ENCODE data around the gene BMPR1B.

BMPR1B gene

GRCh38 chr4:95197353-95197752, 439.6 kb downstream of the BMPR1B start:
- Histone ChIP-seq H3K4me1 (ENCODE audit: low read length) (no peaks in the 10 kb centered on the region), H3K9me2 (replicated peaks; ENCODE audit: insufficient read depth, low read length) (no peaks in the 10 kb centered on the region), H3K4me2 (ENCODE audit: low read depth, low read length) (no peak overlapping the region), H4K20me1 (ENCODE audit: insufficient read depth, low read length) (no peaks in the 10 kb centered on the region), H3K27ac (ENCODE audit: low read length) (no peak overlapping the region), H3K4me3 (ENCODE audit: low read length) (no peak overlapping the region), H3K9me3 (replicated peaks; ENCODE audit: insufficient read depth, low read length) (no peaks in the 10 kb centered on the region), H3K27me3 (replicated peaks; ENCODE audit: insufficient read depth, low read length) (no peaks in the 10 kb centered on the region), H3K36me3 (replicated peaks; ENCODE audit: insufficient read depth, low read length) (no peaks in the 10 kb centered on the region), H2AFZ (ENCODE audit: low read length) (no peak overlapping the region), H3F3A (ENCODE audit: insufficient read depth, low read length) (no peaks in the 10 kb centered on the region), H3K79me2 (ENCODE audit: low read length) (no peaks in the 10 kb centered on the region), H3K9ac (ENCODE audit: low read length) (no peak overlapping the region)
- no peak for DNase-seq
- no peak for TF ChIP-seq EZH2 (optimal IDR thresholded peaks at IDR 0.05; ENCODE audit: low read depth, low read length)
- no peak for TF ChIP-seq EZH2phosphoT487 (IDR thresholded peaks at IDR 0.05; ENCODE audit: low read length)
- no peak for TF ChIP-seq CTCF (IDR thresholded peaks at IDR 0.05; ENCODE audit: low read length)

- H3K79me2 ChIP-seq (ENCODE audit: low read length): no peaks in the 10 kb centered on the region
- no peak overlapping the region for H3K4me3 ChIP-seq (ENCODE audit: low read length)
- H2AFZ ChIP-seq (ENCODE audit: low read length): no peak overlapping the region
- no peaks in the 10 kb centered on the region for H3K9me3 ChIP-seq (replicated peaks; ENCODE audit: insufficient read depth, low read length)
- H3K4me1 ChIP-seq (ENCODE audit: low read length): no peaks in the 10 kb centered on the region
- H3K36me3 ChIP-seq (replicated peaks; ENCODE audit: insufficient read depth, low read length): no peaks in the 10 kb centered on the region
- no peak overlapping the region for H3K9ac ChIP-seq (ENCODE audit: low read length)
- H3K4me2 ChIP-seq (ENCODE audit: low read depth, low read length): no peak overlapping the region
- TF ChIP-seq EZH2 (optimal IDR thresholded peaks at IDR 0.05; ENCODE audit: low read depth, low read length): no peak
- TF ChIP-seq CTCF (IDR thresholded peaks at IDR 0.05; ENCODE audit: low read length): no peak
- no peak for TF ChIP-seq EZH2phosphoT487 (IDR thresholded peaks at IDR 0.05; ENCODE audit: low read length)
- no peak overlapping the region for H3K27ac ChIP-seq (ENCODE audit: low read length)
- no peak for DNase-seq
- H4K20me1 ChIP-seq (ENCODE audit: insufficient read depth, low read length): no peaks in the 10 kb centered on the region
- H3F3A ChIP-seq (ENCODE audit: insufficient read depth, low read length): no peaks in the 10 kb centered on the region
- no peaks in the 10 kb centered on the region for H3K27me3 ChIP-seq (replicated peaks; ENCODE audit: insufficient read depth, low read length)
- H3K9me2 ChIP-seq (replicated peaks; ENCODE audit: insufficient read depth, low read length): no peaks in the 10 kb centered on the region
Measured at GRCh38 chr4:95198961-95199360, 441.2 kb downstream of the BMPR1B start.

DNA sequence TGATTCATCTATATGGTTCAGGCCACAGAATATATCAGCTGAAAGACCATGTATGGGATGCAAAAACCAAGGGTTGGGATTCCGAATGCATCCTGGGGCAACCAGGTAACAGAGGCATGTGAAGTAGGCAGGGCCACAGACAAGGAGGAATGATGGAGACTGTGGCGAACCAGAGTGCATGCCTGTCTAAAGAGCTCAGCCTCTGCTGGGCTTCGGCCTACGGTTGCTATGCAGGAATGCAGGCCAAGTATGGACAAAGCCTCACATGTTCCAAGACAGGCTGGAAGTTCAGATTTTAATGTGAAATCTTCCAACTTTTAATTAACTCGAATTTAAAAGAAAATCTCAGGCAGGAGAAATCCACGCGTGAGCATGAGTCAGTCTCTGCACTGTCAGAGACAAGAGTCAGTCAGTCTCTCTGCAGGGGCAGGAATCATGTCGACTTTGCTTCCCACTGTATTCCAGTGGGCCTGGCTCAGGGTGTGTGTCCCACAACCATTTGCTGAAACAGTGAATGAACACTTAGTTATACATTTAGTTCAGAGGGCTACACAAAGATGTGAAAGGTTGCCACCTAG, 446.6 kb downstream of the BMPR1B start:
- H3K4me1 ChIP-seq (ENCODE audit: low read length): no peaks in the 10 kb centered on the region
- H3F3A ChIP-seq (ENCODE audit: insufficient read depth, low read length): no peaks in the 10 kb centered on the region
- H4K20me1 ChIP-seq (ENCODE audit: insufficient read depth, low read length): no peaks in the 10 kb centered on the region
- TF ChIP-seq CTCF (IDR thresholded peaks at IDR 0.05; ENCODE audit: low read length): no peak
- no peaks in the 10 kb centered on the region for H3K27me3 ChIP-seq (replicated peaks; ENCODE audit: insufficient read depth, low read length)
- no peaks in the 10 kb centered on the region for H3K79me2 ChIP-seq (ENCODE audit: low read length)
- no peaks in the 10 kb centered on the region for H3K9me3 ChIP-seq (replicated peaks; ENCODE audit: insufficient read depth, low read length)
- no peak overlapping the region for H3K27ac ChIP-seq (ENCODE audit: low read length)
- H3K9me2 ChIP-seq (replicated peaks; ENCODE audit: insufficient read depth, low read length): no peaks in the 10 kb centered on the region
- H3K36me3 ChIP-seq (replicated peaks; ENCODE audit: insufficient read depth, low read length): no peaks in the 10 kb centered on the region
- no peak overlapping the region for H3K4me2 ChIP-seq (ENCODE audit: low read depth, low read length)
- H3K4me3 ChIP-seq (ENCODE audit: low read length): no peak overlapping the region
- no peak overlapping the region for H2AFZ ChIP-seq (ENCODE audit: low read length)
- H3K9ac ChIP-seq (ENCODE audit: low read length): no peak overlapping the region
- DNase-seq: no peak

Measured in MM.1S (cell line).